ENCODE data around the gene COL4A2.

COL4A2 gene

GRCh38 chr13:110548891-110549794, 242.1 kb downstream of the COL4A2 start:
- DNase-seq: no peak

DNA sequence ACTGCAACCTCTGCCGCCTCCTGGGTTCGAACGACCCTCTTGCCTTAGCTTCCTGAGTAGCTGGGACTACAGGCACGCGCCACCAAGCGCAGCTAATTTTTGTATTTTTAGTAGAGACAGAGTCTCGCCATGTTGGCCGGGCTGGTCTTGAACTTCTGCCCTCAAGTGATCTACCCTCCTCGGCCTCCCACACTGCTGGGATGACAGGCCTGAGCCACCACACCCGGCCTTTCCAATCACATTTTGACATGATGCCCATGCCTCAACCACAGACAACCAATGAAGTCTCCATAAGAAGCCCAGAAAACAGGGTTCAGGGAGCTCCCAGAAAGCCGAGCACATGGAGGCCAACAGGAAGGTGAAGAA, 242.7 kb downstream of the COL4A2 start:
- DNase-seq: no peak

DNA sequence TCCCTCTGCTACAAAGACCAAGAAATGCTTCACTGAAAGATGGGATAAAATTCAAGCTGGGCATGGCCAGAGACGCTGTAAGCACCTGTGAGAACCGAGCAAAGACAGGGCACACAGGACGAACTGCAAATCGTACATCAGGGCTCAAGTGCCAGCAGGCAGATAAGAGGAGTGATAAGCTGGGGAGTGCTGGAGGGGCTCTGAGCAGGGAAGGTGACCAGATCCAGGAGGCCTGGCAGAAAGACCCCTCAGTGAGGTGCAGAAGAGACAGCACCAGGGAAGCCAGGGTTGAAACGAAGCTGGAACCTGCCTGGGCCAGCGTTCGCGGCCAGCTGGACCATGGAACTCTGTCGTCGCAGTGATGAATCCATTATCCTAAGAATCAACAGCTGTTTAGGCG, 244.2 kb downstream of the COL4A2 start:
- DNase-seq: no peak

DNA sequence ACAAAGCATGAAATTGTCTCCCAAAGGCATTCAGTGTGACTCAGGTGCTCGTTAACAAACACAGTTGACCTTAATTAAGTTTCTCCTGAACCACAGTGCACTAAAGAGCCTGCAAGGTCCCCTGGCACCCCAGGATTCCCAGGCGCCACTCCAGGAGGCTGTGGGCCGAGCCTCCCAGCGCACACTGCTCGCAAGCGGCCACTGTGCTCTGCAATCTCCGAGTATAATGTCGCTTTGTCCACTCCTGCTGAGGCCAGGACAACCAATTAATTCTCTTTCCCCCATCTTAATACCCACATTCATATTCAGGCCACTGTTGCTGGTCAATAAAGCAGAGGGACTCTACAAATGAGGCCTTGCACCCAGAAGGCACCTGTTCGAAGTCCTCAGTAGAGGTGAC, 245.7 kb downstream of the COL4A2 start:
- no peak for DNase-seq

DNA sequence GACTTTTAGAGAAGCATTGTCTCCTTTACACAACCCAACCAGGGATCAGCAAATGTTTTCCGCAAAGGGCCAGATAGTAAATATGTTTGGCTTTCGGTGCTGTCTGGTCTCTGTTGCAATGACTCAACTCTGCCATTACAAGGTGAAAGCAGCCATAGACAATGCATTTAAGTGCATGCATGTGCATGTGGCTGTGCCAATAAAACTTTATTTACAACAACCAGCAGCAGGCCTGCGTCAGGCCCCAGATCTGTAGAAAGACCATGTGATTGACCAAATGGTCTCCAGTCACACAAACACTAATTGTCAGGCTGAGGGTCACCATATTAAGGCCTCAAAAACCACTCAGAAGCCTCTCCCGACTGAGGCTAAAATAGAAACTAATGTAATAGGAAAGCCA, 246.3 kb downstream of the COL4A2 start:
- no peak for DNase-seq

DNA sequence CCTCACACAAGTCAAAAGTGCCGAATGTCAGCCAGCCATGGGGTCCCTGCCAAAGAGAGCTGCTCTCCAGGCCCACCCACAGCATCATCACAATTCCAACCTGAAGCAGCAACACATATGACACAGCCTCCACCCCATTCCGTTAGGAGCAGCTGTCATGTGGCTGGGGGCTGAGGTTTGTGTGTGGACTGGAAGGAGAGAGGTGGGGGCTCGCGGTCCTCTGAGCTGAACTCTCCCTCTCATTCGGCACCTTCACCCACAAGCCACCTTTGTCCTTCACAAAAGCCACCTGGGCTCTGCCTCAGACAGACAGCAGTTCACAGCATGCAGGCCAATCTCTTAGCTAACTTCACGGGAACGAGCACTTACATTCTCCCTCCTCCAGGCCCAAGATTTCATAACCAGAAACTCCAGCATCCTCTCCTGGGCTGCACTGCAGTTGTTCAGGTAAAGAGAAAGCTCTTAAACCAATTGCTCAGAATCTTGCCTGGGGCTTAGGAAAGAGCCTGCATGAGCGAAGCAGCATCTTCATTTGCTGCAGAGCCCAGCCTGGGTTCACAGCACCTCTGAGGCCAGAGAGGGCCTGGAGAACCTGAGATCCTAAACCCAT, 247.2 kb downstream of the COL4A2 start:
- no peak for DNase-seq

- DNase-seq: no peak
These were observed 247.9 kb downstream of the COL4A2 start for GRCh38 chr13:110554946-110555345.

GRCh38 chr13:110555601-110556223, 248.6 kb downstream of the COL4A2 start:
- DNase-seq: no peak

- no peak for DNase-seq
These were observed 249.1 kb downstream of the COL4A2 start for GRCh38 chr13:110556224-110556606.

DNA sequence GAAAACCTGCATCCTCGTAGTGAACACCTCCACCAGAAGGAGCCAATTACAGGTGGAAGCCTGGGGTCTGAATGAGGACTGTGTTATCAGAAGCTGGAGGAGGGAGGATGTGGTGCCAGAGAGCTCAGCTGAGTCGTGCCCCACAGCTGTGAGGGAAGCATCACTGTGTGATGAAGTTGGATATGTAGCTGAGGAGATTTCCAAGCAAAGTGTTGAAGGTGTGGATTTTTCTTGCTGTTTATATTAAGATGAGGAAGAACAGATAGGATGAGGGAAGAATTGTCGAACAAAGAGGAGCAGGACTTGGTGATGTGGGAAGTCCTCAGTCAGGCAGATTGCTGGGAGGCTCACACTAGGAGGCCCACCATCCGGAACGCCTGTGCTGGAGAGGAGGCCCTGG, 250.0 kb downstream of the COL4A2 start:
- no peak for DNase-seq

- no peak for DNase-seq
These were observed 250.7 kb downstream of the COL4A2 start for GRCh38 chr13:110557610-110558305.

- no peak for DNase-seq
These were observed 252.4 kb downstream of the COL4A2 start for GRCh38 chr13:110559429-110559943.

- no peak for DNase-seq
These were observed 252.9 kb downstream of the COL4A2 start for GRCh38 chr13:110559986-110560385.

DNA sequence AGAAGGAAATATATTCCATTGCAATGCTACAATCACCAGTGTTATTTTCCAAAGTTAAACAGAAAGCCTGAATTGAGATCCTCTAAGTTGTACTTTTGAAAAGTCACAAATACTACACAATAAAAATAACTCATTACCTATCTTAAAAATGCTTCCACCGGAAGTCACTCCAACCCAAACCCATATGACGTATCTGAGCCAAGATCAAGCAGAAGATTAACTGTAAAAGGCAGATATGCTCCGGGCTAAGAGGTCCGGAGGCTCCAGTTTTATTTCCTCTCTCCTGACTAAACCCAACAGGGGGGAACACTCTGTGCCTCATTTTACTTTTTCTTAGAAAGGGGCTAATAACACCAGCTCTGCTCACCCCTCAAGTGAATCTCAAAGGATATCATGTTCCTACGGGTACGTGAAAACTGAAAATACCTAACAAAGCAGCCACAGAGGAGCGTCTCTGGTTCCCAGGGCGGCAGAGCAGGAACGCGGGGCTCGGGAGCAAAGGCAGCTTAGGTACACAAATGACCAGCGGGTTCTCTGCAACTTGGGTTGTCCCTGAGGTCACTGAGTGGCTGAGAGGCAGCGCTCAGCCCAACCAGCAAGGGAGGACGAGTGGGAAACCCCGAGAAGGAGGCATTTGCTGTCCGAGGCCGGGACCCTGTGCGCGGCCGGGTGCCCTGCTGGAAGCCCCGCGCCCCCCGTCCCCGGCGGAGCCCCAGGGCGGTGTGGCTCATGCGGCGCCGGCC, 253.7 kb downstream of the COL4A2 start:
- DNase-seq: no peak

DNA sequence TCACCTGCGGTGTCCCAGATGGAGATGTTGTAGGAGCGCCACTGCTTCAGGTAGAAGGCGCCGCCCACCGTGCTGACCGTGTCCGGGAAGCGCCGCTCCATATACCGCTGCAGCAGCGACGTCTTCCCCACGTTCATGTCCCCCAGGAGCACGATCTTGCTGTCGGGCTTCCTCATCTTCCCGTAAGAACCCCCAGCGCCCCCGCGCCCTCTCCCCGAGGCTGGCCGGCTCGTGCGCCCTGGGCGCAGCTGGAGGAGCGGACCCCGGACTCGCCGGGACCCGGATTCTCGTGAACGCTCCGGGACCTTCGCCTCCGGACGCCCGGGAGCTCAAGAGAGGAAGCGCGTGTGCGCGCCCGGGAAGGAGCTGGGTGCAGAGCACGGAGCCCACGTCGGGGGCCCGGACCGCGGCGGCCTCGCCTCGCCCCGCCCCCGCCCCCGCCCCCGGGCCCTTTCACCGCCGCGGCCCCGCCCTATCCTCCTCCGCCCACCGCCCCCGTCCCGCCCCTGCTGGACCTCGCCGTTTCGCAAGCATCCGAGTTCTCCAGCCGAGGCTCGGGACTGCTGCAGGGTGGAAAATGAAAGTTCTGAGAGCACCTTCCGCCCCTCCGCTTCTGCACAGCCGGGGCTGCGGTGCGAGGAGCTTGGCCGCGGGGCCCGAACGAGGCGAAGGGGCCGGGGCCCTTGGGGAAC, 254.4 kb downstream of the COL4A2 start, which contains the start of gene RAB20:
Gene RAB20 (minus strand): TSS at position 379 of the 692 bp plus-strand sequence. CDS start 203 bp downstream, at position 176.
- peak; percentile 40 for DNase-seq

- DNase-seq: no peak
These were observed 255.0 kb downstream of the COL4A2 start for GRCh38 chr13:110562036-110562597.
